Fibroblast of lung (primary cell): ENCODE measurements around the gene NR1I3. TPM values are rescaled to one million over a fixed set of nuclear protein-coding genes. Genes with fewer than 3 reads are reported as not detected.

Source experiments
- DNase-seq, 2 donors: peaks; one replicate each; pipeline versions ENCODE4 v3.0.0 to v3.0.0-alpha.2; 2010; ENCODE audit warnings: low read depth in 2 of 2
- H2AFZ ChIP-seq: 2 replicates; pipeline ENCODE4 v1.5.1; 2012; ENCODE audit warnings: low read length, control low read depth, inconsistent platforms
- H3K27ac ChIP-seq: 2 replicates; pipeline ENCODE4 v1.5.1; 2011; ENCODE audit warnings: low read length, control low read depth; ENCODE audit not compliant: insufficient read depth
- H3K27me3 ChIP-seq: 2 replicates; pipeline ENCODE4 v1.5.1; 2011; ENCODE audit warnings: mild to moderate bottlenecking, low read length; ENCODE audit not compliant: control insufficient read depth, insufficient read depth
- H3K36me3 ChIP-seq: 2 replicates; pipeline ENCODE4 v1.5.1; 2011; ENCODE audit warnings: low read length; ENCODE audit not compliant: control insufficient read depth, insufficient read depth
- H3K4me1 ChIP-seq: 2 replicates; pipeline ENCODE4 v1.5.1; 2011; ENCODE audit warnings: low read length; ENCODE audit not compliant: control insufficient read depth, insufficient read depth; ENCODE audit errors: extremely low read depth
- H3K4me2 ChIP-seq: 2 replicates; pipeline ENCODE4 v1.5.1; 2011; ENCODE audit warnings: low read length, control low read depth; ENCODE audit not compliant: insufficient read depth; ENCODE audit errors: extremely low read depth
- H3K4me3 ChIP-seq, 4 experiments: fragments of 200-600 bp in 1 of 4; sonication (generic) in 1 of 4; replicated peaks in 1 of 4; 2 replicates each; pipeline ENCODE4 v1.5.1; 2011 to 2016; ENCODE audit warnings: low read length in 4 of 4, low read depth in 3 of 4, mild to moderate bottlenecking in 3 of 4, control low read depth in 2 of 4, inconsistent platforms in 1 of 4, mixed read lengths in 1 of 4; ENCODE audit not compliant: insufficient read depth in 1 of 4; ENCODE audit errors: control extremely low read depth in 1 of 4
- H3K79me2 ChIP-seq: 2 replicates; pipeline ENCODE4 v1.5.1; 2012; ENCODE audit warnings: mild to moderate bottlenecking, low read length, inconsistent platforms; ENCODE audit not compliant: control insufficient read depth, insufficient read depth
- H3K9ac ChIP-seq: 2 replicates; pipeline ENCODE4 v1.5.1; 2011; ENCODE audit warnings: mild to moderate bottlenecking, low read length, control low read depth; ENCODE audit not compliant: insufficient read depth
- H3K9me3 ChIP-seq: 2 replicates; pipeline ENCODE4 v1.5.1; 2012; ENCODE audit warnings: low read depth, low read length; ENCODE audit not compliant: control insufficient read depth, insufficient read depth
- H4K20me1 ChIP-seq: 2 replicates; pipeline ENCODE4 v1.5.1; 2011; ENCODE audit warnings: low read length; ENCODE audit not compliant: control insufficient read depth, insufficient read depth; ENCODE audit errors: extremely low read depth
- EZH2 ChIP-seq: IDR thresholded peaks from 2 replicates; pipeline ENCODE4 v1.5.1; 2012; ENCODE audit warnings: low read length, control low read depth, mild to moderate bottlenecking; ENCODE audit errors: missing control alignments
- polyA plus RNA-seq, 2 donors: library from polyadenylated mRNA; depleted of rRNA in 1 of 2; stranded (reverse) in 1 of 2; unstranded in 1 of 2; fragments of >200 nt; gene quantifications; 2 replicates each; pipeline ENCODE4 v1.2.1, GENCODE V29; 2011 to 2012; ENCODE audit warnings: missing spikeins in 1 of 2
- total RNA-seq: library from RNA; depleted of rRNA; stranded (reverse); fragments of >200 nt; gene quantifications from 2 replicates; pipeline ENCODE4 v1.2.1, GENCODE V29; 2014
- TF ChIP-seq, protein P1 (sequence below), 2 donors: IDR thresholded peaks in 1 of 2; conservative IDR thresholded peaks in 1 of 2; 1 replicate in 1 of 2; 2 replicates in 1 of 2; pipeline ENCODE4 v1.5.1; 2011 to 2012; ENCODE audit warnings: low read length in 2 of 2, control low read depth in 1 of 2, inconsistent platforms in 1 of 2, low read depth in 1 of 2, mild to moderate bottlenecking in 1 of 2

NR1I3 gene
- total and polyA plus RNA-seq, 2 donors (not counting 1 experiment from before 2014, with no cell fraction given) = not detected

DNA sequence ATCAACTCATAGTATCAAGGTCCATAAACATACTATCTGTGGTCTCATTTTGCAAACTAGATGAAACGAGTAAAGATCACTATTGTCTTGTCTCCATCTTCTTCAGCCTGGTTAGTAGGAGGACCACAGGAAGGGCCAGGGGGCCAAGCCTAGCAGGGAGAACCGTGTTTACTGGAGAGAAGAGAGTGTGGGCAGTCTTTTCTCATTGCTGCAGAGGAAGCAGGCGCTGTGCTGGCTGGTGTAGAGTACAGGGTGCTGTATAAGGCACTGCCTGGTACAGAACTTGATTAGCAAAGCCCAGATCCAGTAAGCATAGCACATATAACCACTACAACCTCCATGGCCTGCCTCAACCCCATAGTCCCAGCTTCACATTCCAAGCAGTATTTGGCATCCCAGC, 50.7 kb downstream of the NR1I3 start:
- H3K36me3 ChIP-seq = peaks cover 7% of the 10 kb centered on the region
- no peak for TF ChIP-seq EZH2
- TF ChIP-seq, protein P1, sequence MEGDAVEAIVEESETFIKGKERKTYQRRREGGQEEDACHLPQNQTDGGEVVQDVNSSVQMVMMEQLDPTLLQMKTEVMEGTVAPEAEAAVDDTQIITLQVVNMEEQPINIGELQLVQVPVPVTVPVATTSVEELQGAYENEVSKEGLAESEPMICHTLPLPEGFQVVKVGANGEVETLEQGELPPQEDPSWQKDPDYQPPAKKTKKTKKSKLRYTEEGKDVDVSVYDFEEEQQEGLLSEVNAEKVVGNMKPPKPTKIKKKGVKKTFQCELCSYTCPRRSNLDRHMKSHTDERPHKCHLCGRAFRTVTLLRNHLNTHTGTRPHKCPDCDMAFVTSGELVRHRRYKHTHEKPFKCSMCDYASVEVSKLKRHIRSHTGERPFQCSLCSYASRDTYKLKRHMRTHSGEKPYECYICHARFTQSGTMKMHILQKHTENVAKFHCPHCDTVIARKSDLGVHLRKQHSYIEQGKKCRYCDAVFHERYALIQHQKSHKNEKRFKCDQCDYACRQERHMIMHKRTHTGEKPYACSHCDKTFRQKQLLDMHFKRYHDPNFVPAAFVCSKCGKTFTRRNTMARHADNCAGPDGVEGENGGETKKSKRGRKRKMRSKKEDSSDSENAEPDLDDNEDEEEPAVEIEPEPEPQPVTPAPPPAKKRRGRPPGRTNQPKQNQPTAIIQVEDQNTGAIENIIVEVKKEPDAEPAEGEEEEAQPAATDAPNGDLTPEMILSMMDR (conservative IDR thresholded peaks at IDR 0.05 in 1 of 2, IDR thresholded peaks at IDR 0.05 in 1 of 2; ENCODE audit: low read depth in 1 of 2, low read length in 2 of 2) = no peak
- no peak for DNase-seq
- H3K27ac ChIP-seq = no peak overlapping the region
- H4K20me1 ChIP-seq = no peaks in the 10 kb centered on the region
- peaks cover 2% of the 10 kb centered on the region for H3K4me1 ChIP-seq
- H3K27me3 ChIP-seq = no peaks in the 10 kb centered on the region
- H3K9ac ChIP-seq = no peak overlapping the region
- no peak overlapping the region for H2AFZ ChIP-seq
- no peak overlapping the region for H3K4me2 ChIP-seq
- no peaks in the 10 kb centered on the region for H3K9me3 ChIP-seq
- H3K79me2 ChIP-seq = no peaks in the 10 kb centered on the region
- no peak overlapping the region for H3K4me3 ChIP-seq

- H3K79me2 ChIP-seq = no peaks in the 10 kb centered on the region
- H4K20me1 ChIP-seq = no peaks in the 10 kb centered on the region
- peak overlapping the region; percentile 25 for H2AFZ ChIP-seq
- peaks cover under 1% of the 10 kb centered on the region for H3K36me3 ChIP-seq
- H3K9ac ChIP-seq = no peak overlapping the region
- H3K27me3 ChIP-seq = no peaks in the 10 kb centered on the region
- H3K9me3 ChIP-seq = no peaks in the 10 kb centered on the region
- H3K27ac ChIP-seq = no peak overlapping the region
- DNase-seq = no peak
- H3K4me3 ChIP-seq = no peak overlapping the region
- peaks cover 2% of the 10 kb centered on the region for H3K4me1 ChIP-seq
- TF ChIP-seq EZH2 = no peak
- TF ChIP-seq, protein P1 (conservative IDR thresholded peaks at IDR 0.05 in 1 of 2, IDR thresholded peaks at IDR 0.05 in 1 of 2; ENCODE audit: low read depth in 1 of 2, low read length in 2 of 2) = no peak
- no peak overlapping the region for H3K4me2 ChIP-seq
These were observed 52.2 kb downstream of the NR1I3 start for GRCh38 chr1:161185732-161186311.

- Histone ChIP-seq H3K9me3 (no peaks in the 10 kb centered on the region), H2AFZ (peak overlapping the region; percentile 50), H3K4me2 (no peak overlapping the region), H3K36me3 (no peaks in the 10 kb centered on the region), H4K20me1 (no peaks in the 10 kb centered on the region), H3K4me3 (no peak overlapping the region), H3K27me3 (no peaks in the 10 kb centered on the region), H3K27ac (no peak overlapping the region), H3K9ac (no peak overlapping the region), H3K4me1 (peaks cover 2% of the 10 kb centered on the region), H3K79me2 (no peaks in the 10 kb centered on the region)
- peak; percentile 59 to 65 for DNase-seq
- TF ChIP-seq EZH2 = no peak
- TF ChIP-seq, protein P1 (conservative IDR thresholded peaks at IDR 0.05 in 1 of 2, IDR thresholded peaks at IDR 0.05 in 1 of 2; ENCODE audit: low read depth in 1 of 2, low read length in 2 of 2) = no peak
These were observed 52.7 kb downstream of the NR1I3 start for GRCh38 chr1:161185282-161185682.
